Upper lobe of left lung (tissue), 4 donors: ENCODE results near the gene PPP1R15B.

ENCODE experiments used
- EP300 ChIP-seq, 4 donors: sonication (generic); formaldehyde crosslinking; IDR thresholded peaks; one replicate each; pipeline ENCODE4 v1.5.1; 2017; ENCODE audit warnings: antibody characterized with exemption in 4 of 4, control low read depth in 2 of 4
- POLR2A ChIP-seq, 4 donors: fragments of 450-650 bp; IDR thresholded peaks; one replicate each; pipeline ENCODE4 v1.5.1; 2016 to 2017; ENCODE audit warnings: antibody characterized with exemption in 4 of 4, mild to moderate bottlenecking in 2 of 4
- POLR2AphosphoS5 ChIP-seq, 2 donors: sonication (generic); formaldehyde crosslinking; IDR thresholded peaks; one replicate each; pipeline ENCODE4 v1.5.1; 2017; ENCODE audit warnings: antibody characterized with exemption in 2 of 2
- TF ChIP-seq, protein P1 (sequence below), 6 experiments: fragments of 450-650 bp in 4 of 6; fragments of 200-600 bp in 2 of 6; sonication (generic) in 2 of 6; IDR thresholded peaks; one replicate each; pipeline ENCODE4 v1.5.1; 2016 to 2019; ENCODE audit warnings: antibody characterized with exemption in 6 of 6

- TF ChIP-seq, protein P1, sequence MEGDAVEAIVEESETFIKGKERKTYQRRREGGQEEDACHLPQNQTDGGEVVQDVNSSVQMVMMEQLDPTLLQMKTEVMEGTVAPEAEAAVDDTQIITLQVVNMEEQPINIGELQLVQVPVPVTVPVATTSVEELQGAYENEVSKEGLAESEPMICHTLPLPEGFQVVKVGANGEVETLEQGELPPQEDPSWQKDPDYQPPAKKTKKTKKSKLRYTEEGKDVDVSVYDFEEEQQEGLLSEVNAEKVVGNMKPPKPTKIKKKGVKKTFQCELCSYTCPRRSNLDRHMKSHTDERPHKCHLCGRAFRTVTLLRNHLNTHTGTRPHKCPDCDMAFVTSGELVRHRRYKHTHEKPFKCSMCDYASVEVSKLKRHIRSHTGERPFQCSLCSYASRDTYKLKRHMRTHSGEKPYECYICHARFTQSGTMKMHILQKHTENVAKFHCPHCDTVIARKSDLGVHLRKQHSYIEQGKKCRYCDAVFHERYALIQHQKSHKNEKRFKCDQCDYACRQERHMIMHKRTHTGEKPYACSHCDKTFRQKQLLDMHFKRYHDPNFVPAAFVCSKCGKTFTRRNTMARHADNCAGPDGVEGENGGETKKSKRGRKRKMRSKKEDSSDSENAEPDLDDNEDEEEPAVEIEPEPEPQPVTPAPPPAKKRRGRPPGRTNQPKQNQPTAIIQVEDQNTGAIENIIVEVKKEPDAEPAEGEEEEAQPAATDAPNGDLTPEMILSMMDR (IDR thresholded peaks at IDR 0.05), result no peak
- TF ChIP-seq POLR2A (IDR thresholded peaks at IDR 0.05), result no peak
- no peak for TF ChIP-seq POLR2AphosphoS5 (IDR thresholded peaks at IDR 0.05)
- TF ChIP-seq EP300 (IDR thresholded peaks at IDR 0.05), result no peak
Observed at GRCh38 chr1:204383163-204383904, 28.3 kb downstream of the PPP1R15B start.
